HG03354 (cell line): ENCODE data around the gene PRKAR2B.
"Not testable (repeated sequence)": the region's sequence is repeated elsewhere in the genome, so short reads cannot be mapped to it uniquely, and the experiment has no call there.

Experiments
- ATAC-seq: cut with Tn5 transposase; IDR thresholded peaks from one replicate; pipeline ENCODE4 v1.9.1; 2021; ENCODE audit warnings: mild to moderate bottlenecking; ENCODE audit not compliant: unreplicated experiment, poor library complexity, severe bottlenecking

PRKAR2B gene

DNA sequence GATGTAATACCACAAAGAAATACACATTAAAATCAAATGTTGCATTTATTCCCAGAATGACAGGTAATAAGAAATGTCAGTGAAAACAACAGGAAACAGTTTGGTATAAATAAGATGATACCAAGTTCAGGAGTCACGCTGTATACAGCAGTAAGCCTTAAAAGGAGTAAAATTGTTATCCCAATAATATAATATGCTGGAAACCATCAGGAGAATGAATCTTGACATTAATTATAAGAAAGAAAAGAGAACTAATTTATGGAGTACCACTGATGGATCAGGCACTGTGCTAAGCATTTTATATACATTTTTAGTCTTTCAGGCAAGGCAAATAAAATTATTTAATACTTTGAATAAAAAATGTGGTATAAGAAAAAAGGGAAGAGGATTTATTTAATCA, 27.6 kb downstream of the PRKAR2B start:
- no peak for ATAC-seq

DNA sequence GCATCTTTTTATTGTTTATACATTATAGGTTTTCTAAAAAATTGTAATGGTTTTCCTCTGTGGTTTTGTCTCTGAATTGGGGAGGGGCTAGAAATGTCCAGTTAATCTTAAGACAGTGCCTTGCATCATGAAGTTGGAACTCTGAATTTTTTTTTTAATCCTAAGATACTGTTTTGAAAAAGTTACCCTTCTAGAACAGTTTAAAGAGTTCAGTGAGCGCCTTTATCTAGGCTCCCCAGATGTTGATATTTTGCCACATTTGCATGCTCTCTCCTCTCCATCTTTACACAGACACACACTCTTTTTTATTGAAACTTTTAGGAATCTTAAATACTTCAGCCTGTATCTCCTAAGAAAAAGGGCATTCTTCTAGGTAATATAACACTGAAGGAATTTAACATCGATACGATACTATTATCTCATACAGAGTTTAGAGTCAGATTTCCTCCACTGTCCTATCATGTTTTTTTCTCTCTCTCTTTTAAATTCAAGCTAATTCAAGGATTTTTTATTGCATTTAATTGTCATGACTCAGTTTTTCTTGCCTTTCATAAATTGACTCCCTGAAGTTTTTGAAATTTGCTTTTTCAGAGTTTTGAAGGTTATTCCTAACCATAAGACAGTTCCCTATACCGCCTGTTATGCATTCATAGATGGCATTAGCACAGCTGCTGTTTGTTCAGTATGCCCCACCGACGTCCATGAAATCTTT, 31.5 kb downstream of the PRKAR2B start:
- no peak for ATAC-seq

DNA sequence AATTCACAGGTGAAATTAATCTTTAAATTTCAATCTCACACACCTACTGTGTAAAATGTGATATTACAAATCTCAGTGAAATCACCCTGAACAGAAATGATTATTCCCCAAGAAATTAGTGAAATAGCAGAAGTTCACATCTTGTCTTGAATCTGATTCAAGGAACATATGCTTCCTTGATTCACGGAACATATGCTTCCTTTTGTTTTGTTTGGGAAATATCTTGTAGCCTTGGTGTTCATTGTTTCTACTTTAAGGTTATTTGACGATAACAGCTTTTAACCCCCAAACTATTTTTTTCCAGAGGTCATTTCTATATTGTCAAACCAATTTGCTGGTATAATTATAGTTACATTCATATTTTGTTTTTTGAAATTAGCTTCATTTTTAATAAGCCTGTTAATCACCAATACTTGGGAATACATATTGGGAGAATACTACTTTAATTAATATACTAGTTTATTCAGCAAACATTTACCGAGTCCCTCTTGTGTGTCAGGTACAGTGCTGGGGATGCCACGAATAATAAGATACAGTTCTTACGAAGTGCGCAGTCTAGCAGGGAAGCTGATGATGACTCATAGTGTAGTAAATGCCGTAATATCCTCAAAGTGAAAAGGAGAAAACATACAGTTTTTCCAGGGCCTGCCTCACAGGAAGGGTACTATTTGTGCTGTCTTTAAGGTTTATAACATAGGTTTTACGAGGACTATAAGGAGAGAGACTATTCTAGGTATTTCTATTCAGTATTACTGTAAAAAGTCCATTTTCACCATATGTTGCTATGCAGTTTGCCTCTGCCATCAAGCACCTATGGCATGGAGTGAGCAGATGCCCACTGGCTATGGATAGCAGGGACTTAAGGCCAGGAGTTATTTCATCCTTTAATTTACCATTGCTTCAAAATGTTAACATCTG, 32.5 kb downstream of the PRKAR2B start:
- no peak for ATAC-seq

DNA sequence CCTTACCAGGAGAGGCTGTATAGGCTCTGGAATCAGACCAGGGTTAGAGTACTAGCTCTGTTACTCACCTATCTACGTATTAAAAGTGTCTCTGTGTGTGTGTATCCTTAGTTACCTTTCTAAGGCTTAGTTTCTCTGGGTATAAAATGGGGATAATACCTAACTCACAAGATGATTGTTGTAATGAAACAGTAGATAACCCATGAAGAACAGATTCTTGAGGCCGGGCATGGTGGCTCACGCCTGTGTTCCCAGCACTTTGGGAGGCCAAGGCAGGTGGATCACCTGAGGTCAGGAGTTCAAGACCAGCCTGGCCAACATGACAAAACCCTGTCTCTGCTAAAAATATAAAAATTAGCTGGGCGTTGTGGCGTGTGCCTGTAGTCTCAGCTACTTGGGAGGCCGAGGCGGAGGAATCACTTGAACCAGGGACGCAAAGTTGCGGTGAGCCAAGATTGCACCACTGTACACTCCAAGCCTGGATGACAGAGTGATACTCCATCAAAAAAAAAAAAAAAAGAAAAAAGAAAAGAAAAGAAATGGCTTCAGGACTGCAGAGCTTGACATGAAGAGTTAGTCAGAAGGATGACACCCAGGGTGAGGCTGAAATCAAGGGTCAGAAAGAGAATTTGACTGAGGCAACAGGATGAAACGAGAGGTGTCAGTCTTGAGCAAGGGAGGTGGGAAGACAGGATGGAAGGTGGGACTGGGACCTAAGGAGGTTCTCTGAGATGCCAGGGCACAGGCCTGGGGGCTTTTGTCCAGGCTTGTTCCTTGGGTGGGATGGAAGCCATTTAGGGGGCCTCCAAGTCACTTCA, 33.4 kb downstream of the PRKAR2B start:
- ATAC-seq, result no peak

DNA sequence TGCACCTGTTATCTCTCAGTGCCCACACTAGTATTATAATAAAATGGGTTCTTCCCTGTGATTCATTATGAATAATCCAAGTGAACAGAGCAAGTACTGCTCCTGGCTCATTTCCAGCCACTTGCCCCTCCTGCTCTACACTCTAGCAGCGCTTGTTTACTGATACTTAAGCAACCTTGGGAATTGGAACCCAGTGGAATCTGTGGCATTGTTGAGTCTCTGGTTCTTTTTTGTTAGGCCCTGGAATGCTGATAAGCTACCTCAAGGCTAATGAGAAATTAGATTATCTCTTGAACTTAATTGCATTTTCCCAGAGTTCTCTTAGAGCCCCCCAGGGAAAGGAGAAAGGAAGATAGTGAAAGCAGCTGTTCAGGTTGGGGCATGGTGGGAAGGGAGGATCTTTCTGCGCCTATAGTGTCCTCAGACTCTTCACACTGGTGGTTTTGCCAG, 34.0 kb downstream of the PRKAR2B start:
- no peak for ATAC-seq

DNA sequence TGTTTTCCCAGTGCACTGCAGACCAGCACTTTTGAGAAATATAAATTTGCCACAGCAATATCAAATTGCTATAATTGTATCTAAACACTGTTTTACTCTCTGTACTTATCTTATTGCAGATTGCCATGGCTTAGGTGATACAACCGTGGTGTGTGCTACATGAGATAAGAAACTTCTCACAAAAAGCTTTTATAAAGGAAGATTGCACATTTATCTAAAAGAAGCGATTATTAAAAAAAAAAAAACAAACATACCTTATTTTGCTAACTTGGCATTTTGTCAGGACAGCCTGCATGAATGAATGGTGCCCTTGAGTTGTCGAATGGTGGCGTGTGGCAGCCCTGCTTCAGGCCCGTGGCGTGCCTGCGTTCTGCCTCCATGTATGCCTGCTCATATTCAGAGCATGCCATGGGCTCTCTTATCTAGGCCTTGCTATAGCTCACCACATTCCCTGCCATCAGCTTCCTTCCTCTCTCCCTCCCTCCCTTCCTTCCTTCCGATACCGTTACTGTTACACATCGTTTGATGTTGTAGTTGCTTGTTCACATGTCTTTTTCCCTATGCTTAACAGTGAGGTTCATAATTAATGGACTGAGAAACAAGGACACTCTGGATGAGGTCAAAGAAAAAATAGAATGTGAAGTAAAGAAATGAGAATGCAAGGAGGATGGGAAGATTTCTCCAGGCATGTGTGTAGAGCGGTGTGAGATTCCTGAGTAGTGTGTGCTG, 34.9 kb downstream of the PRKAR2B start:
- no peak for ATAC-seq

DNA sequence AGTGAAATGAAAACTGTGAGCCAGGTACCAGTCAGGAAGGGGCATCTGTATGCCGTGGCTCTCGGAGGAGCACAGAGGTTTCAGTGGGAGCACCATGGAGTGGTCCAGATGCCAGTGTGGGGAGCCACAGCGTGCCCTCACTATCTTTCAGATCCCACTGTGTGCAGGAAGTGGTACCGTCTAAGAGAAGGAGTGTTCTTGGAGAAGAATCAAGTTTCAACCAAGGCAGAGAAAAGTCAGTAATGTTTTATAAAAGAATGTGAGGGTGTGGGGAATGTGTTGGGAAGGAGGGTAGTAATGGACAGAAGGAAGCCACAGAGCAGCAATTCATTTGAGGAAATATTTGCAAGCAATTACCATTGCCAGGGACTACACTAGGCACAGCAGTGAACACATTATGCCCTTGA, 35.6 kb downstream of the PRKAR2B start:
- ATAC-seq, result no peak

DNA sequence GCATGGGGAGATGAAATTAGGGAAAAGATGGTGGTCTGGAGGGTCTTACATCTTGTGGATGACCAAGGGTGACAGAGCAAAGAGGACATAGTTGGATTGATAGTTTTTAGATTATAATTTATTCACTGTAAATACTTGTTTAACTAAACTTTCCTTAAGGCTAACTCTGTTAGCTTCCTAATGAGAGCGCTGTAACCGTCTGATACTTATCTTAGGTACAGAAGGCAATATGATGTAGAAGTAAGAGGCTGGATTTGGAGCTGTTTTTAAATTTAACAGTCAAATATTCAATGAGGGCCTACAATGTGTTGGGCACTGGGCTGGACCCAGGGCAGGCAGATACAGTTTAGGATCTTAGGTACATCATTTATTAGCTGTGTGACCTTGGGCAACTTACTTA, 36.0 kb downstream of the PRKAR2B start:
- no peak for ATAC-seq

DNA sequence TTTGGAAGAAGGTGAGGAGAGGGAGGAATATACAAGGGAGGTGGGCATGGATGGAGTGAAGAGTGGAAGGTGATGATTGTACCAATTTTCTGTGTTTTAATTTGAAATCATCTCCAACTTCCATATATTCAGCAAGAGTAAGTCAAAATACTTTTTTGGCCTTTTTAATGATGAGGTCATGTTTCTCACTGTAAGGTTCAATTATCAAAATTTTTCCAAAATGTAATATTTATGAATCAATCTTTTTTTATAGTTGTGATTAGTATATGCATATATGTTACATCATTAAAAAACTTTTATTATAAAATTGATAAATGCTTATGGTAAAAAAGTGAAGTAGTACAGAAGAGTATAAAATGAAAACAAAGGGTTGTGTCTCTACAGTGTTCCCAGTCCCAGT, 40.7 kb downstream of the PRKAR2B start:
- no peak for ATAC-seq

DNA sequence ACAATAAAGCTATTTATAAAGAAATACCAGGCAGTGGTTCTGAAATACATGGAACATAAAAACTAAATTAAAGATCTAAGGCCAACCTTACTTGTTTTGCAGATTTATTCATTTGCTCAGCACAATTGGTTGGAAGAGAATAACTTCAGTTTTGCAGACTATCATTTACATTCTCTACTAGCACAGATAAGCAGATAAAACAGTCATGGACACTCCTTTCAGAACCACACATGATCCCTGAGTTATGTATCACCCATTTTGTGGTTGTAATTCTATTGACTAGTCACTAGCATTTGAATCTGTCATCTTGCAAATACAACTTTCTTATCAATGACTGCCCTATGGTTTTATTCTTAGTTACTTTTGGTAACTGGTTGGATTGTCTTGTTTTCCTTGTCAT, 45.1 kb downstream of the PRKAR2B start:
- ATAC-seq, result no peak

DNA sequence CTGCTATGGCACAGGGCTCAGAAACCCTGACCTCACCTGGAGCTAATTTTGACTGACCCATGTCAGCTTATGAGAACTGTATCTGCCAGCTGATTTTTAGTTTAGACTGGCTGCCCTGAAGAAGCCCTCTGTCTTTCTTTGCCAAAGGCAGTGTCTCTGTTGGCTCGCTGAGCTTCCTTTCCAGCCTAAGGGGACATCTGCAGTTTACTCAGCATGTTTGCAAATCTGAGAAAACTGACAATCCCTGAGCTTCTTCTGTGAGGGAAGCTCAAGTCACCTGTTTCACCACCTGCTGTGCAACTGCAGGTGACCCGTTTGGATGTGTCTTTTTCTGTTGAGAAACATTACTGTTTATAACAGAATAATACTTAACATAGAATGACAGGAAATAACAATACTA, 46.0 kb downstream of the PRKAR2B start:
- ATAC-seq, result no peak

DNA sequence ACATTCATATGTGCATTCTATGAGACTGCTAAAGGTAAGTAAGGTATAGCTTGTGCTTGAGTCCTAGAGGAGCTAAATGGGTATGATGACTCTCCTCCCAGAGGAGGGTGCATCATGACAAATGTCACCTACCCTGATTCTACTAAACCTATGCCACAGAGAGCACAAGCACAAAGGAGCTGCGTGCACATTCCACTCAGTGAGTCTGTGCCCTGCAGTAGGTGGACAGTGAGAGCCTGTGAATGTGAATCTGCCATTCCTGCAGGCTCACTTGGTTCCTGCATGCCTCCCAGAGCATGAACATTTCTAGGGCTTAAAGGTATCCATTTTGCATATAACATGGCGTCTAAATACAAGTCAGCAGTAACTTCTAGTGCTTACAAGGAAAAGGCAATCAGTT, 46.8 kb downstream of the PRKAR2B start:
- ATAC-seq, result no peak

DNA sequence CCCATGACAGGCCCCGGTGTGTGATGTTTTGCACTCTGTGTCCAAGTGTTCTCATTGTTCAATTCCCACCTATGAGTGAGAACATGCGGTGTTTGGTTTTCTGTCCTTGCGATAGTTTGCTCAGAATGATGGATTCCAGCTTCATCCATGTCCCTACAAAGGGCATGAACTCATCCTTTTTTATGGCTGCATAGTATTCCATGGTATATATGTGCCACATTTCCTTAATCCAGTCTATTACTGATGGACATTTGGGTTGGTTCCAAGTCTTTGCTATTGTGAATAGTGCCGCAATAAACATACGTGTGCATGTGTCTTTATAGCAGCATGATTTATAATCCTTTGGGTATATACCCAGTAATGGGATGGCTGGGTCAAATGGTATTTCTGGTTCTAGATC, 49.2 kb downstream of the PRKAR2B start:
- ATAC-seq, result not testable (repeated sequence)

DNA sequence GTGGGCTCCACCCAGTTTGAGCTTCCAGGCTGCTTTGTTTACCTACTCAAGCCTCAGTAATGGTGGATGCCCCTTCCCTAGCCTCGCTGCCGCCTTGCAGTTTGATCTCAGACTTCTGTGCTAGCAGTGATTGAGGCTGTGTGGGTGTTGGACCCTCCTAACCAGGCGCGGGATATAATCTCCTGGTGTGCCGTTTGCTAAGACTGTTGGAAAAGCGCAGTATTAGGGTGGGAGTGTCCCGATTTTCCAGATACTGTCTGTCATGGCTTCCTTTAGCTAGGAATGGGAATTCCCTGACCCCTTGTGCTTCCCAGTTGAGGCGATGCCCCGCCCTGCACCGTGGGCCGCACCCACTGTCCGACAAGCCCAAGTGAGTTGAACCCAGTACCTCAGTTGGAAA, 54.6 kb downstream of the PRKAR2B start:
- ATAC-seq, result not testable (repeated sequence)

DNA sequence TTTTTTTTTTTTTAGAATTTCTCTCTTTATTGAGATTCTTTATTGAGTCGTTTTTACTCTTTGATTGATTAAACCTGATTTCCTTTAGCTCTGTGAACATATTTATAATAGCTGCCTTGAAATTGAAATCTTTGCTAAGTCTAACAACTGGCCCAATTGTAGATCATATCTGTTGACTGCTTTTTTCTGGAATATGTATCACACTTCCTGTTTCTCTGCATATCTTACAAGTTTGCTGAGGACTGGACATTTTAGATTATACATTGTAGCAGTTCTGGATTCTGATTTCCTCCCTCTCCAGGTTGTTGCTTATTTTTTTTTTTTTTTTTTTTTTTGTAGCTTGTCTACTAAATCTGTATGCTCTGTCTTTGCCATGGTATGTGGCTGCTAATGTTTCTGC, 56.3 kb downstream of the PRKAR2B start:
- ATAC-seq, result no peak

DNA sequence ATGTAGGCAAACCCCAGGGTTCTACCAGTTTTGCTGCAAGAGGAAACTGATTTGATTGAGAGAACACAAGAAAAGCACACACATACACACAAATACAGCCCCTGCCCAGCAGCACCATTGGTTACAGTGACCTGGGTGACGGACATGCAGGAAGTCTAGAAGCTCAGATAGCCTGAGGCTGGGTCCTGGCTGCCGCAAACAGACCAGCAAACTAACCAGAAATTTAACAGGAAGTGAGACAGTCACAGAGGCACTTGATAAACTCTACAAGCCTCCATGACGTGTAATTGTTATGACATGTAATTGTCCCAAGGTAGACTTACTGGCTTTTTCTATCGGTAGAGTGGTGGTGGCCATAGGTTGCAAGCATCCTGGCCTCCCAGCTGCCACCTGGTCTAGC, 58.9 kb downstream of the PRKAR2B start:
- ATAC-seq, result no peak

DNA sequence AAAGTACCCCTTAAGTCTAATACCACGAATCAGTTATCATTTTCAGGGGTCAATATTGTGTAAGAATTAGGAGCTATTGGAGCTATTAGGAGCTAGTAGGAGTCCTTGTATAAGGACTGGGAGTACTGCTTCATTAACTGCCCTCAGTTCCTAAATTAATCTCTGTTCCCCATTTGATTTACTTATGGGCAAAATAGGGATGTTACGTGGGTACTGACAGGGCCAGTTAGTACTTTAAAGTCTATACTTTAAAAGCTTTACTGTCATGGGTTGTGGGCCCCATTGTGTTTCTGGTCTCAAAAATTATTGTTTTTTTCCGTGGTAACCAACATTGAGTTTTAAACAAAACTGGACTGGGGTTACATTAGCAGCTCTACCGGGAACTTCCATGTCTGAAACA, 60.3 kb downstream of the PRKAR2B start:
- no peak for ATAC-seq

DNA sequence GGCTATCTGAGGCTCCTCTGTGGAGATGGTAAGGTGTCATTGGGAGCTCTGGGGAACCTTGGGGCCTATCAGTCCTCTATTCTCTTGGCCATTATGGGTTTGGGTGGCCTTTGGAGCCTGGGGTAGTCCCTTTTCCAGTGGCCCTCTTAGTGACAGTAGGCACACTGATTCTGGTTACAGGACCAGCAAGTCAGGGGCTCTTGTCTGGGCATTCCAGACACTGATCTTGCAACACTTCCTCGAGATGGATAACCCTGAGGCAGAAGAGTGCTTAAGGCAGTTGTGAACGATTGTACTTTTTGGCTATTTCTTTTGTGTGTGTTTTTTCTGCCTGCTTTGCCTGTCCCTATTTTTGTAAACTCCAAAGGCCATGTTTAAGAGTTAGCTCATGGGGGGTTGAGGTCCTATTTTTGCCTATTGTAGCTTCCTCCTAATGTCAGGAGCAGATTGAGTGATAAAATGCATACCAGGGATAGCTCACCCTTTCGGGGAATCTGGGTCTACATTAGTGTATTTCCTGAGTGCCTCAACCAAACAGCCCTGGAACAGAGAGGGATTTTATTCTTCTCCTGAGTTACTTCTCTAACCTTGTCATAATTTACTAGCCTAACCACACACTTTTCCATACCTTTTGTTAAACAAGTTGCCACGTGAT, 61.2 kb downstream of the PRKAR2B start:
- ATAC-seq, result no peak

DNA sequence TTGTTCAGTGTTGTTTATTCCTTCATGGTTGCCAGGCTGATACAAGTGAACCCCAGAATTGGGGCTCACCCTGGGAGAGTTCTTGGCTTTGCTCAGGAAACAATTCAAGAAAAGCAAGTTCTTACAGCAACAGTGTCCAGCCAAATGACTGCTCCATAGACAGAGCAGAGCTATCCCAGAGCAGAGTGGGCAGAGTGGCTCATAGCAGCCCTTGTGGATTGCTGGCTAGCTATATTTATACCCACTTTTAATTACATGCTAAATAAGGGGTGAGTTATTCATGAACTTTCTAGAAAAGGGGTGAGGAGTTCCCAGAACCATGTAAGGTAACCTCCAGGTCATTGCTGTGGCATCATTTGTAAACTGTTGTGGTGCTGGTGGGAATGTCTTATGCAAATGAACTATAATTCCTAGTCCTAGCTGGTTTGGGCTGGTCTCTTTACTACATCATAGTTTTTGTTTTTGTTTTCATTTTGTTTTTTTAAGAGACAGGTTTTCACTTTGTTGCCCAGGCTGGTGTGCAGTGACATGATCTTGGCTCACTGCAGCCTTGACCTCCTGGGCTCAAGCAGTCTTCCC, 64.4 kb downstream of the PRKAR2B start:
- ATAC-seq, result no peak
